ENCODE results near the gene DUSP15. TPM values are rescaled to one million over a fixed set of nuclear protein-coding genes. Genes with fewer than 3 reads are reported as not detected.

DUSP15 gene
- total and polyA plus RNA-seq, 8 donors: 0.35 to 4.3 (median 1.4) TPM

DNA sequence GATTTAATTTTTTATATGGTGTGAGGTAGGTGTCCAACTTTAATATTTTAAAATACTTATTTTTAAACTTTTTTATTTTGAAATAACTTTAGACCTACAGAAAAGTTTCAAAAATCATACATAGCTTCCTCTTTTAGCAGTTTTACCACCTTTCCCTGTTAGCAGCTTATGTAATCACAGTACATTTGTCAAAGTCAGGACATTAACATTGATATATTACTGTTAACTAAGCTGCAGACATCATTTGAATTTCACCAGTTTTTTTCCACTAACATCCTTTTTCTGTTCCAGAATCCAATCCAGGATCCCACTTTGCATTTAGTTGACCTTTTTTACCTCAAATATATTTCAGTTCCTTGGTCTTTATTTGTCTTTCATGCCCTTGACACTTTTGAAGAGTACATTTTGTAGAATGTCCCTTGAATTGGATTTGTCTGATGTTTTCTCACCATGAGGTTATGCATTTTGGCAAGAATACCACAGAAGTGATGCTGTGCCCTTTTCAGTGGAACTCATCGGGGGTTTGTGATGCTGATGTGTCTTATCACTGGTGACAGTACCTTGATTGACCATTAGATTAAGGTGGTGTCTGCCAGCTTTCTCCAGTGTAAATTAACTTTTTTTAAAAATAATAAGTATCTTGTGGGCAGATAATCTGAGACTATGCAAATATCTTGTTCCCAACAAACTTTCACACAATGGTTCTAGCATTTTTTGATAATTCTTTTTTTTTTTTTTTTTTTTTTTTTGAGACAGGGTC, 33.5 kb upstream of the DUSP15 start:
- Histone ChIP-seq H3K9me3 (no peaks in the 10 kb centered on the region), H3K27ac (no peak overlapping the region), H3K4me1 (no peaks in the 10 kb centered on the region), H3K27me3 (no peaks in the 10 kb centered on the region), H3K36me3 (no peaks in the 10 kb centered on the region), H3K4me3 (no peak overlapping the region)
- TF ChIP-seq, protein P1, sequence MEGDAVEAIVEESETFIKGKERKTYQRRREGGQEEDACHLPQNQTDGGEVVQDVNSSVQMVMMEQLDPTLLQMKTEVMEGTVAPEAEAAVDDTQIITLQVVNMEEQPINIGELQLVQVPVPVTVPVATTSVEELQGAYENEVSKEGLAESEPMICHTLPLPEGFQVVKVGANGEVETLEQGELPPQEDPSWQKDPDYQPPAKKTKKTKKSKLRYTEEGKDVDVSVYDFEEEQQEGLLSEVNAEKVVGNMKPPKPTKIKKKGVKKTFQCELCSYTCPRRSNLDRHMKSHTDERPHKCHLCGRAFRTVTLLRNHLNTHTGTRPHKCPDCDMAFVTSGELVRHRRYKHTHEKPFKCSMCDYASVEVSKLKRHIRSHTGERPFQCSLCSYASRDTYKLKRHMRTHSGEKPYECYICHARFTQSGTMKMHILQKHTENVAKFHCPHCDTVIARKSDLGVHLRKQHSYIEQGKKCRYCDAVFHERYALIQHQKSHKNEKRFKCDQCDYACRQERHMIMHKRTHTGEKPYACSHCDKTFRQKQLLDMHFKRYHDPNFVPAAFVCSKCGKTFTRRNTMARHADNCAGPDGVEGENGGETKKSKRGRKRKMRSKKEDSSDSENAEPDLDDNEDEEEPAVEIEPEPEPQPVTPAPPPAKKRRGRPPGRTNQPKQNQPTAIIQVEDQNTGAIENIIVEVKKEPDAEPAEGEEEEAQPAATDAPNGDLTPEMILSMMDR (IDR thresholded peaks at IDR 0.05): no peak
- DNase-seq (no peak), FAIRE-seq (no peak), ATAC-seq (no peak)
- intact Hi-C loops (cut with DNase I): no loop called here
- WGBS, 2 donors: 52% methylated on average over 1 of the region's 1 CpG

DNA sequence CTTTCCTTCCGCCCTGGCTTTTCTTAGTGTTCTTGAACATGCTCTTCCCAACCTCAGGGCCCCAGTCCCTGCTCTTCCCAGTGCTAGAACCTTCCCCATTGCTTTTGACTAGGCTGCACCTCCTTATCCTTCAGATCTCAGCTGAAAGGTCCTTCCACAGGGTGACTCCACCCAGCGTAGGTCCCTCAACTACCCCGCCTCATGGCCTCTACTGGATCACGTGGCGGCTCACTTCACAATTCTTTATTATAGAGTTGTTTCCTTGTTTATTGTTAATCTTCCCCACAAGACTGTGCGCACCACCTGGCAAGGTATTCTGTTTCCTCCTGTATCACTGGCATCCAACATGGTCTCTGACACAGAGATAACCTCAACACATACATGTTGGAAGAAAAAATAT, 31.3 kb upstream of the DUSP15 start:
- TF ChIP-seq, protein P1 (IDR thresholded peaks at IDR 0.05): no peak
- Histone ChIP-seq H3K9me3 (no peaks in the 10 kb centered on the region), H3K27ac (no peak overlapping the region), H3K36me3 (no peaks in the 10 kb centered on the region), H3K27me3 (no peaks in the 10 kb centered on the region), H3K4me1 (no peaks in the 10 kb centered on the region), H3K4me3 (no peak overlapping the region)
- WGBS, 2 donors: 73 to 84% methylated on average over 6 of the region's 6 CpGs
- DNase-seq (no peak), ATAC-seq (no peak), FAIRE-seq (no peak)
- intact Hi-C loops (cut with DNase I): no loop called here

DNA sequence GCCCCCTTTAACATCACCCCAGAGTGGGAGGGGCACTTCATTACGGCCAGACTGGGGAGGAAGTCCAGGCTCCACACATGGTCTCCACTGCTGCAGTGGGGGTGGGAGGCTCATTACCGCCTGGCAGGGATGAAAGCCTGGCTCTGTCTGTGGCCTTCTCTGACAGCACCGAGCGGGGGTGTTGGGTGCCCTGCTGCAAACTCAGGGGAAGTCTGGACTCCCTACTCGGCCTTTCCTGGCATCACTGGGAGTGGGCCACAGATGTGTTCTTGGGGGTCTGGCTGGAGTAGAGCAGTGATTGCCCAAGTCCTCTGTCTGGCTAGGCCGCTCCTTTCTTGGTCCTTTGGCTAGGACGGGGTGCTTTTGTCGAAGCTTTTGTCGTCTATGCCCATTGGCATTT, 27.2 kb upstream of the DUSP15 start:
- WGBS, 2 donors: 70 to 75% methylated on average over 9 of the region's 9 CpGs
- Histone ChIP-seq H3K4me1 (no peaks in the 10 kb centered on the region), H3K36me3 (no peaks in the 10 kb centered on the region), H3K4me3 (no peak overlapping the region), H3K27ac (no peak overlapping the region), H3K9me3 (no peaks in the 10 kb centered on the region), H3K27me3 (no peaks in the 10 kb centered on the region)
- DNase-seq (no peak), ATAC-seq (no peak), FAIRE-seq (no peak)
- intact Hi-C loops (cut with DNase I): no loop called here
- TF ChIP-seq, protein P1 (IDR thresholded peaks at IDR 0.05): no peak

DNA sequence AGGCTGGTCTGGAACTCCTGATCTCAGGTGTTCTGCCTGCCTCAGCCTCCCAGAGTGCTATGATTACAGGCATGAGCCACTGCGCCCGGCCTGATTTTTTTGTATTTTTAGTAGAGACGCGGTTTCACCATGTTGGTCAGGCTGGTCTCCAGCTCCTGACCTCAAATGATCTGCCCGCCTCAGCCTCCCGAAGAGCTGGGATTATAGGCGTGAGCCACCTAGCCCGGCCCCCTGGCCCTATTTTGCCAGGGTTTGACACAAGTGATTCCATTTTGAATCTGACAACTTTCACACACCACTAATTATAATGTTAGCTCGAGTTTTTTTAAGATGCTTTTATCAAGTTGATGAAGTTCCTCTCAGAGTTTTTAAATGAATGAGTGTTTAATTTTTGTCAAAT, 25.7 kb upstream of the DUSP15 start:
- no peak for FAIRE-seq
- Histone ChIP-seq H3K36me3 (no peaks in the 10 kb centered on the region), H3K9me3 (no peaks in the 10 kb centered on the region), H3K4me3 (no peak overlapping the region), H3K4me1 (no peaks in the 10 kb centered on the region), H3K27me3 (no peaks in the 10 kb centered on the region), H3K27ac (peak overlapping the region in 1 of 4 donors; percentile 44)
- no peak for ATAC-seq
- DNase-seq: no peak
- WGBS, 2 donors: 80 to 87% methylated on average over 9 of the region's 9 CpGs
- intact Hi-C loops (cut with DNase I): no loop called here
- TF ChIP-seq, protein P1 (IDR thresholded peaks at IDR 0.05): no peak

DNA sequence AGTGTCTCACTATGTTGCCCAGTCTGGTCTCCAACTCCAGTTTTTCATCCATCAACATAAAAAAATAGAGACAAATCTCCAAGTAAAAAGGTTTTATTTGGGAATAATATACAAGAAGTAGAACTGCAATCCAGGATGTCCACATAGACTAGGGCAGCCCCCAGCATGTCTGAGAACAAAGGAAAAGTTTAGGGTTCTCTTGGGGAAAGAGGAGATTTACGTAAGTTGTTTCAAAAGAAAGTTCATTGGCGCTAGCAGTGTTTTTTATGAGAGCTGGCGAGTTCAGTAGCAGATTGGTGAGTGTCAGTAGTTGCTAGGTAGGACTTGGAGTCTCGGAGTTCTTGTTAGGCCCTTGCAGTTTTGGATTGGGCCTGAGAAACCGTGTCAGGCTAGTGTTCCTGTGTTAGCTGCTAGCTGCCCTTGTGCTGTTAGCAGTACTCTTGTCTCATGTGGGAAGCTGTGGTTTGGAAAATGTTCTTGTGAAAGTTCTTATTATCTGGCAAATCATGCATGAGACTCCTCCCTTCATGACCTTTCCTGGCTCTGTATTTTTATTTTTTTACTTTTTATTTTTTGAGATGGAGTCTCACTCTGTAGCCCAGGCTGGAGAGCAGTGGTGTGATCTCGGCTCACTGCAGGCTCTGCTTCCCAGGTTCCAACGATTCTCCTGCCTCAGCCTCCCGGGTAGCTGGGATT, 24.8 kb upstream of the DUSP15 start:
- H3K36me3 ChIP-seq: no peaks in the 10 kb centered on the region
- H3K27ac ChIP-seq: peak overlapping the region in 2 of 4 donors; percentile 1 to 44
- TF ChIP-seq, protein P1 (IDR thresholded peaks at IDR 0.05): no peak
- H3K27me3 ChIP-seq: no peaks in the 10 kb centered on the region
- H3K4me1 ChIP-seq: no peaks in the 10 kb centered on the region
- H3K4me3 ChIP-seq: no peak overlapping the region
- intact Hi-C loops (cut with DNase I): no loop called here
- H3K9me3 ChIP-seq: no peaks in the 10 kb centered on the region
- peak in 3 of 4 donors; percentile 70 to 93 (median 85) for ATAC-seq
- DNase-seq: peak in 2 of 6 donors; percentile 12 to 46
- 53 to 66% methylated on average over 8 of the region's 8 CpGs for WGBS, 2 donors
- FAIRE-seq: no peak
